Forelimb muscle (tissue), 1 donor: ENCODE results near the gene TNFAIP1. TPM values are rescaled to one million over a fixed set of nuclear protein-coding genes. Genes with fewer than 3 reads are reported as not detected.
"Not testable (repeated sequence)": the region's sequence is repeated elsewhere in the genome, so short reads cannot be mapped to it uniquely, and the experiment has no call there.

Source experiments
- DNase-seq: peaks from one replicate; pipeline ENCODE4 v3.0.0-alpha.2; 2013; ENCODE audit warnings: low read depth
- polyA plus RNA-seq: library from polyadenylated mRNA; unstranded; fragments of 120-200 nt; gene quantifications from one replicate; pipeline ENCODE4 v1.2.1, GENCODE V29; 2013; ENCODE audit not compliant: insufficient read length

The TNFAIP1 gene
- polyA plus RNA-seq, 1 donor, result 29.1 TPM

DNA sequence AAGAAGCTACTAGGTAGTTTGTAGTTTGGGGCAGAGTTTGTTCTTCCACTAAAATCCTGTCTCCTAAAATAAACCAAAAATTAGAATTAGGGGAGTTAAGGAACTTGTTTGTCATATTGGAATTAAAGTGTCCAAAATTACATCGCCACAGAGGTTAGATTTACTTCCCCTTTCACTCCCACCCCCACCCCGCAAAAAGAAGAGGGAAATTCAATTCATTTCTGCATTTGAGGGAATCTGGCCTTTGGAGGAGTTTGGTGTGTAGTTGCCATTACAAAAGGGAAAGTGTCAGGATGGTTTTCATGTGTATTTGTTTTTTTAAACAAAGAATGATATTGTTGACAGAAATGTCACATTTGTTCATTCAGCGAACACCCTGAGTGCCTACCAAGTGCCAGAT is 10.8 kb upstream of the TNFAIP1 start:
- no peak for DNase-seq

DNA sequence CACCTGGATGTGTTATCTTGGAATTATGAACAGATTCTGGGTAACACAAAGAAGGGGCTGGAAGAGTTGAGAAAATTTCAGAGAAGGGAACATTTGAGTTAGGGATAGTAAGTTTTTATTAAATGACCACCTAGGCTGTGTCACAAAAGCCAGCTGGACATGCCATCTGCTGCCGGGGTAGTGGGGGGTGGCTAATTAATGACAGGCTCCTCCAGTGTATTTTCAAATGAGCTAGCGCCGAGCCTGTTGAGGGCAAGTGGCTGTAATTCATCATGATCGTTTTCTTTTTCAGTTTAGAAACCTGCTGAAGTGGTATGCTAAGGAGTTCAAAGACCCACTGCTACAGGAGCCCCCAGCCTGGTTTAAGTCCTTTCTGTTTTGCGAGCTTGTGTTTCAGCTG is 10.3 kb upstream of the TNFAIP1 start:
- no peak for DNase-seq

DNA sequence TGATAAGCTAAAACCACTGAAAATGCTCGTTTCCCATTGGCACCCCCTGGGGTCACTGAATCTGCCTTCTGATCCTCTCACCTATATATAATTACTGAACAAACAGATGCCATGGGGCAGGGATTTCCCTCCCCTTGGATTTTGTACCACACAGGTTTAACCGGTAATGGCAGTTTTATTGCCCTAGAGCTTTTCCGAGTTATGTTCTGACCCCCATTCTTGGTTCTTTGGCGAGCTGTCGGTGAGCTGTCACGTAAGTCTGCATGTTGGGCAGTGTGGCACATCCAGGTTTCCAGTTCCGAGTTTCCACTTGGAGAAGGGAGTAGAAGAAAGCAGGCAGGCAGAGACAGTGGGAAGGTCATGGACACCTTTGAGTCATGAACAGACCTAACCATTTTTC is 9.4 kb upstream of the TNFAIP1 start:
- DNase-seq, result no peak

DNA sequence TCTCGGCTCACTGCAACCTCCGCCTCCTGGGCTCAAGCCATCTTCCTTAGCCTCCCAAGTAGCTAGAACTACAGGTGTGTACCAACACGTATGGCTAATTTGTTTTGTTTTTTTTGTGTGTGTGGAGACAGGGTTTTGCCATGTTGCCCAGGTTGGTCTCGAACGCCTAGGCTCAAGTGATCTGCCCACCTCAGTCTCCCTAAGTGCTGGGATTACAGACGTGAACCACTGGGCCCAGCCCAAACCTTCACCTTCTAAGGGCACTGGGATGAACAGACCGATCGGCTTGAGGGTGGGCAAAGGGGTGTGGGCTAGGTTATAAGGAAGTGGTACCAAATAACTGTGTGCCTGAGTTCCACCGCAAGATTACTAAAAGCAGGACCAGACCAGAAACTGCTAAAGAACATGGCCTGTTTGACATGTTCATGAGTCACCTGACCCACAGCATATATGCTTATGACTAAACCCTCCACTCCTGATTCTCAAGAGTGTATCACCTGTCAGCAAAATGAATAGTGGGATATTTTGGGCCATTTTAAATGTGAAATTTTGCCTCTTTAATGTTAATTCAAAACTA is 8.4 kb upstream of the TNFAIP1 start:
- DNase-seq, result no peak

DNA sequence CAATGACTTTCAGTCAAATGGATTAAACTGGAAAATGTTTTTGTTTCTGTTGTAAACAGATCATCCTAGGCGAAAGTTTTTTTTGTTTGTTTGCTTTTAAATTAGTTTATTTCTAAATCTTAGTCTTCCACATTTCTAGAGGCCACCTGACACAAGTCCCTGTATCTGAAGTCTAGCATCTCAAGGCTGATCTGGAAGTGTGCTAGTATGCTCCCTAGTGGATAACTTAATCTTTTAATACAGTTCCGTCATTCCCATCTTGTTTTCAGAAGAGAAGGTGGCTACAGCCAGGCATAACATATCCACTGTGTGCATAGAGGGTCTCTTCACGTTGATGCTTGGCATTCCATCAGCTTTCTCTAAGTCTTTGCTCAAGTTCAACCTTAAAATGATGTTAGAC is 7.9 kb upstream of the TNFAIP1 start:
- no peak for DNase-seq

DNA sequence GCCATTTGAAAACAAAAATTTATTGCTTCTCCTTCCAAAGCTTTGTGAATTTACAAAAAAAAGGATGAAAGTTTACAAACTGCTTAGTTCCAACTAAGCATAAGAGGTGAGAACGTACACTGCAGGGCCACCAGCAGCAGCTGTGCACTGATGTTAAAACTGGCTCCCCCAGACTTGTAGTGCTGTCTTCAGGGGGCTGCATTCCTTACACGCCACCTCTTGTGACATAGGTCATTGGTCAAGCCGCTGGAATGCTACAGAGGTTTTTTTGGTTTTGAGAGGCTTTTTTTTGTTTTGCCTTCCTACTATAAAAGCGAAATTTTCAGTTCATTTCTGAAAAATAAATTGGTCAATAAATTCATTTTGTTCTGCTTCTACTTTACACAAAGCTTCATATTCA is 7.2 kb upstream of the TNFAIP1 start:
- no peak for DNase-seq

DNA sequence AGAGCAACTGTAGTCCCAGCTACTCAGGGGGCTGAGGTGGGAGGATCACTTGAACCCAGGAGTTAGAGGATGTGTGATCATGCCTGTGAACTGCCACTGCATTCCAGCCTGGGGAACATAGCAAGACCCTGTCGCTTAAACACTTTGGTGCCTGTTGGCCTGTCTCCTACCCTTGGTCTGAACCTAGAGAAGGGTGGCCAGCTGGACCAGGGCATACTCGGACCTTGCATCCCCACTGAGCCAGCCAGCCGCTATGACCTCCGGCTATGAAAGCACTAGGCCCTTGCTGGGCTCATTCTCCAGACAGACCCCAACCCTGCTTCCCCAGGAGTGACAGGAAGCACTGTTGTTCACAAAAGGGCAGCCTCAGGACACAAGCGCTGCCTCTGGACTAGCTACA is 4.9 kb upstream of the TNFAIP1 start:
- no peak for DNase-seq

DNA sequence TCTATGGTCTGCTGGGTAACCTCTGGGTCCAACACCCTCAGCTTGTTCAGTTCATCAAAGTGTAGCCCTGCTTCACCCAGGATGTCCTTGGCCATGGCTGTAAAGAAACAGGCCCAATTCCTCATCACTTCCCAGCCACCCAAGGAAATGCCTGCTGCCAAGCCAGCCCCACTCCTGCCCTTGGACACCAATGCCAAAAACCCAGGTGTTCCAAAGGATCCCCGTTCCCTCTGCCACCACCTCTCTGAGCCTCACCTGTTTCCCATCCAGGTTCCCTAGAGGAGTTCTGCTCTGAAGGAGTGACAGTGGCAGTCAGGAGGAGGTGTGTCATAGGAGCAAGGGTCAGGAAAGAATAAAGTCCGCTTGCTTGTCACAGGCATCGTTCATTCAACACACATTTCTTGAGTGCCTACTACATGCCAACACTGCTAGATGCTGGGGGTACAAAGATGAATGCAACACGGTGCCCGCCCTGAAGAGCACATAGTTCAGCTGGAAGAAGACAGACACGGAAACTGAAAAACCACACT is 3.6 kb upstream of the TNFAIP1 start:
- DNase-seq, result no peak

DNA sequence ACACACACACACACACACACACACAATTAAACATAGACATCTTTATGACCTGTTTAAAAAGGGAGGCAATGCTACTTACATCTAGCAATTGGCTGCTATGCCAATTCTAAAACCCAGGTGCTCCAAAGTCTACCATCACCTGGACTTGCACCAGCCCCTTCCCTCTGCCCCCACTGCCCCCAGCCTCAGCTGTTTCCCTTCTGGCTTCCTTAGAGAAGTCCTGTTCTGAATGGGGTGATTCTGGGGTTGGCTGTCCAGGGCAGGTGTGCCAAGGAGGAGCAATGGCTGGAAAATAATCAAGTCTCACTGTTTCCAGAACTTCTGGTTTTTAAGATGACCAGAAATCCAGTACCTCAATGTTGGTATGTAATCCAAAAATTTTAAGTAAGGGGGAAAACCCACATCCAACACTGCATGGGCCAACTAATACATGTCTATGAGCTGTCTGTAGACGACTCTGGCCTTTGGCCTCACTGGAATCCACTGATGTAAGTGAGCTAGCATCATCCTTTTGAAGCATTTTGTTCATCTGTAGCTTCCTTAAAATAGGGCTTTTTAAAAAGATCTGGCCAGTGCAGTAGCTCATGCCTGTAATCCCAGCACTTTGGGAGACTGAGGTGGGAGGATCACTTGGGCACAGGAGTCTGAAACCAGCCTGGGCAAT is 2.3 kb upstream of the TNFAIP1 start:
- DNase-seq, result no peak

DNA sequence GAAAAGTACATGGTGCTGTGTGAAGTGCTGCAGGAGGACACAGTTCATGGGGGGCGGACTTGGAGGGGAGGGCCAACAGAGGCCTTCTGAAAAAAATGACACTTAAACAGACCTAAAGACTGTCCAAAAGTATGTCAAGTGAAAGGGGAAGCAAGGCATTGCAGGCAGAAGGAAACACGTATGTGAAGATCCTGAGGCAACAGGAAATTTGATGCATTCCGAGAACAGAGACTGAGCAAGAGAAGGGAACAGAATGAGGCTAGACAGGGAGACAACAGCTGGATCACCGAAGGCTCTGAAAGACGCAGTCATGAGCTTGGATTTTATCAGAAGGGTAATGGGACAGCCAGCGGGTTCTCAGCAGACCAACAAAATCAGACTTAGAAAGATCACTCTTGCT is 1.4 kb upstream of the TNFAIP1 start:
- no peak for DNase-seq

DNA sequence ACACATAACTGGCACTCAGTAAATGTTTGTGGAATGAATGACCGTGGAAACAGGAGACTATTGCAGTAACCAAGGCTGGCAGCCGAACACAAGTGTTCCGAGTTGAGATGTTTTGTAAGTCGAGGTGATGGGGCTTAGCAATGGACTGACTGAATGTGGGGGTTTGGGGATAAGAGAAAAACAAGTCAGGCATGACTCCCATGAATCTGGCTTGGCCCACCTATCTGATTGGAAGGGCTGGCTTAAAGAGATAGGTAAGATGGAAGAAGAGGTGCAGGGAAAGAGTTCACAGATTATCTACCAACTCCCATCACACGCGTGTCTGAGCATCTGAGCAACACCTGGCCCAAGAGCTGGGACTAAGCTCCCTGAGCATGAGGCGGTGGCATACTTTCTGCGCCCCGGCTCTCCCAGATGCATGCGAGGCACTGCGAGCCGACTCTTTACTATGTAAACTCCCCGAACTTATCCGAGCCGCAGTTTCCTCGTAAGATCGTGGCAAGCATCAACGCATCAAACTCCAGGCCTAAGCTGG is 828 bp upstream of the TNFAIP1 start:
- no peak for DNase-seq

DNA sequence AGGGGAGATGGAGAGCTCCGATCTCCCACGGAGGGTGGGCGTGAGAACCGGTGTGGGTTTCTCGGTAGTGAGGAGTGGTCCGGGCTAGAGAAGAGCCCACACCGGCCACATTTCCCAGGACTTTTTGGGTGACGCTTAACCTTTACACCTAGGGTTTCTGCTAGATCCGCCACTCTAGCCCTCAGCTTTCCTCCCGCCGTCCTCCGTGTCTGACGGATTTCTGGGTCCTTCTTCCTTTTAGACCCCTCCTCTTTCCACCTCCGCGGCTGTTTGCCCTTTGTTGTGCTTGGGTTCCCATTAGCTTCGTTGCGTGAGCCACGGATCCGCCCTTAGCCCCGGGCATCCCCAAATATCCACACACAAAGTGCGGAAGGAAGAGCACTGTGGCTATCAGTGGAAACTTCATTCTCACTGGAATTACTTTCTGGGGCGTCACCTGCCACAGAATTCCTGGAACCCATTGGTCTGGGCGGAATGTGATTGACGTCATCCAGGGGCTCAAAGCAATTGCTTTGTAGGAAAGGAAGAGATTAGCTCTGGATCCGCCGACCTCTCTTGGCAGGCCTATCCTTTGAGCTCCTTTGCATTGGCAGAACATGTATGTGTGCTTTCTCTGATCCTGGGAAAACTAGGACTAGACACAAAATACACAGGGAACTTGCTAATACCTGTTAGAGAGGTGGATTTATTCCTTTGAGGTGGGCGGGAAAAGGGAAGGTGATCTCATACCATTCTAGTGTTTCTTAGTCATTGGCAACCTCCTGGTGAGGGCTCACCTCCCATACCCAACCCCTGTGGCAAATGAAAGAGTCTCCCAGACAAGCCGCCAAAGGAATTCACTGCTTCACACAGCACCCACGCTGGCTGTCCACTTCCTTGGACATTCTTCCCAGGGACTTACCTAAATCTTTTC is 654 bp downstream of the TNFAIP1 start:
- DNase-seq, result peak; percentile 36

DNA sequence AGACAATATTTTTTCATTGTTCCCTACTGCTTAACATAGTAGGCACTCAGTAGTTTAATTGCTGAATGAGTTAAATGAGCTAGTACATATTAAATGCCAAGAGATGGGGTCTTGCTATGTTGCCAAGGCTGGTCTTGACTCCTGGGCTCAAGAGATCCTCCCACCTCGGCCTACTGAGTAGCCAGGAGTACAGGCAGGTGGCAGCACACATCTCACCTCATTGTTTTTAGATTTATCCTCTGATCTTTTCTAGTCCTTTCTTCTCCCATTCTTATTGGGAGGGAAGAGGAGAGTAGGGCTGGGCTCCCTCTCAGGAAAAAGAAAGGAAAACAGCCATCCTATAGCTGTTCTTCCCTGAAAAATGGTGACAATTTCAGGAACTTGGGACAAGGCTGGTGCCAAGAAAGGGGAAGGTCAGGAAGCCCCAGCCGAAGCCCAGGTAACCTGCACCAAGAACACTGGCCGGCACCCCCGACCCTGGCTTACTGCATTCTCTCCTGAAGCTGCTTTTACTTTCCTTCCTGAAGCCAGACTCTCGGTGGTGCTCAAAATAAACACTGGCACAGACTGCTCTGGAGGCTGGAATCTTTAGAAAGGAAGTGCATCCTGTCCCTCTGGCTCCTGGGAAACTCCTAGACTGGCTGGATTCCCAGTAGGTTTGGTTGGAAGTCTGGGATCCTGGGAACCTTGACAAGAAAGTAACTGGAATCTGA is 2.7 kb downstream of the TNFAIP1 start:
- no peak for DNase-seq

DNA sequence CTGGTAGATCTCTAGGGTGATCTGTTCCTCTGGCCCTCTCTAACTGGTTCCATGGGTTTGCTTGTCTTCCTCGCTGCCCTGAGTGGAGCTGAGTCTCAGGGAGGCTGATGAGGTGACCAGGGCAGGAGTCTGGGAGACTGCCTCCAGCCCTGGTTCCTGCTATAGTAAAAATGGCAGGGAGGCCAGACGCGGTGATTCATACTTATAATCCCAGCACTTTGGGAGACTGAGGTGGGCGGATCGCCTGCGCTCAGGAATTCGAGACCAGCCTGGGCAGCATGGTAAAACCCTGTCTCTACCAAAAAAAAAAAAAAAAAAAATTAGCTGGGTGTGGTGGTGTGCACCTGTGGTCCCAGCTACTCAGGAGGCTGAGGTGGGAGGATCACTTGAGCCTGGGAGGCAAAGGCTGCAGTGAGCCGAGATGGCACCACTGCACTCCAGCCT is 3.2 kb downstream of the TNFAIP1 start:
- not testable (repeated sequence) for DNase-seq

DNA sequence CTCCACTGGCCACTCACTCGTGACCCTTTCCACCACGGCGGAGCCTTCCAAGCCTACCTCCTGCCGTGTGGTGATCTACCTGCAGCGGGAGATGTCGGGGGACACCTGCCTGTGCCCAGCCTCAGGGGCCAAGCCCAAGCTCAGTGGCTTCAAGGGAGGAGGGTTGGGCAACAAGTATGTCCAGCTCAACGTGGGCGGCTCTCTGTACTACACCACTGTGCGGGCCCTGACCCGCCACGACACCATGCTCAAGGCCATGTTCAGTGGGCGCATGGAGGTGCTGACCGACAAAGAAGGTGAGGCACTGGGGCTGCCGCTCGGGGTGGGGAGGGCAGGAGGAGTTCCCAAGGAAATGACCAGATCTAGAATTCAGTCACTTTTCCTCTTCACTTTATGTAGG is 3.9 kb downstream of the TNFAIP1 start:
- DNase-seq, result no peak

DNA sequence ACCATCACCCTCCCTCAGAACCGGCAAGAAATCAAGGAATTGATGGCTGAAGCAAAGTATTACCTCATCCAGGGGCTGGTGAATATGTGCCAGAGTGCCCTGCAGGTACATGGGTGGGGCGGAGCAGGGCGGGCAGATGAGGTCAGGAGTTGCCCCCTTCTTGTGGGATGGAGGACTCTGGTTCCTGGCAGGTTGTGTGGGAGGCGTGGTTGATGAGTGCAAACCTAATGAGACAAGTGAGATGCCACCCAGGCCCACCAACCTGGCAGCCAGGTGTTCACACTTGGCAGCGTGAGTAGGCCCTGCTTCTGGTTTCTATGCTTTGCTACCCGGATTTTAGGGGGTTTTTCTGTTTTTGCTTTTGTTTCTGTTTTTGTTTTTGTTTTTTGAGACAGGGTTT is 4.8 kb downstream of the TNFAIP1 start:
- DNase-seq, result no peak

DNA sequence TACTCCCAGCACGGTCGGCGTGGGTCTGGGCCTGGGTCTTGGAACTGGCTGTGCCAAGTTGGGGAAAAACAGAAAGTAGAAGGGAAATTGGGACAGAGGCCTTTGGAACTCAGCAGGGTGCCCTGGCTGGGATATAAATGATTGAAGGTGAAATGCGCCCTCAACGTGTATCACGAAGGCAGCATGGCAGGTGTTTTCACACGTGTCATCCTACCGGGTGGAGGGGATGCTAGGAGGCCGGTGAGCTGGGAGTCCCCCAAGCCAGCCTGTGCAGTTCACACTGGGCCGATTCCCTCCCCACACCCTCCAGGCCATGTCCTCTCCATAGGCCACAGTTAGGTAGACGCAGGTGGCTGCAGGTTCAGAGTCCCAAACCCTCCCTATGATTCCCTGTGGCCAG is 6.0 kb downstream of the TNFAIP1 start:
- DNase-seq, result no peak

DNA sequence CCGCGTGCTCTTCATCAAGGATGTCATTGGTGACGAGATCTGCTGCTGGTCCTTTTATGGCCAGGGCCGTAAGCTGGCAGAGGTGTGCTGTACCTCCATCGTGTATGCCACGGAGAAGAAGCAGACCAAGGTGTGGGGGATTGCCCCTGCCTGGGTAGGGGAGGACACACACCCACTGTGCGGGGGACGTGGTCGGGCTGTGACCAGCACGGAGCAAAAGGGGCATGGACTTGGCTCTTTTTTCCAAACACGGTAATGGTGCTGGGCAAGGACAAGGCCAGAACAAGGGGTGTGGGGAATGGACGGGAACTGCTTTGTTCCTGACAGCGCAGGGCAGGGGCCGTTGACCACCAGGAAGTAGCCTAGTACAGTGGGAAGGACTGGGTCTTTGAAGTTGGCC is 6.8 kb downstream of the TNFAIP1 start:
- DNase-seq, result no peak

DNA sequence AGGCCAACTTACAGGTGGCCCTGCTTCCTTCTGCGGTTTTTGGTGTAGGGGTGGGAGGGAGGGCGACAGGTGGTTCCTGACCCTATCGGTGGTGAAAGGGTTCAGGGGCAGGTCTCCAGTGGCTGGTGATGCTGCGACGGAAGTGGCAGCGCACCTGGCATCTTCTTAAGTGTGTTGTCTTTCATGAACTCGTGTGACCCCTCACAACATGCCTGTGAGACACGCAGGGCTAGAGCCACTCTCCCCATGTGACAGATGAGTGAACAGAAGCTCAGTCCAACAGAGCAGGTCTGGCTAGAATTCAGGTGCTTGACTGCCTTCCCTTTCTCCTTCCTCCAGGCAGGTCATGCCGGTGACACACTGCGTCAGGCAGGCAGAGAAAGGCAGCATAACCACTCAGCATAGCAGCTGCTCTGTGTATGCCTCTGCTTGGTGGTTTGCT is 8.0 kb downstream of the TNFAIP1 start:
- DNase-seq, result no peak

DNA sequence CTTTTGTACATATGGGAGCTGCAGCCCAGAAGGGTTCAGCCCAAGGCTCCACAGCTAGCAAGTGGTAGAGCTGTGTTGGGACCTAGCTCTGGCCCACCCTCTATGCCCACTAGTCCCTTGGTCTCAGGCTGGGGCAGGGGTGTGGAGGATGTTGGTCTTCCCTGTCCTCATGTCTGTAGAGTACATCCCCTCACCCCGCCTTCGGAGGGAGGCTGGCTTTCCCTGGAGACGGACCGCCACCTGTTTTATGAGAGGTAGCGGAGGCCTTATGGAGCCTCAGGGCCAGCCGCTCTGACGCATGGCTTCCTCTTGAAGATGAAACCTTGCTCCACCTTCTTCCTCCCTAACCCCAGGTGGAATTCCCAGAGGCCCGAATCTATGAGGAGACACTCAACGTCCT is 8.4 kb downstream of the TNFAIP1 start:
- DNase-seq, result no peak

DNA sequence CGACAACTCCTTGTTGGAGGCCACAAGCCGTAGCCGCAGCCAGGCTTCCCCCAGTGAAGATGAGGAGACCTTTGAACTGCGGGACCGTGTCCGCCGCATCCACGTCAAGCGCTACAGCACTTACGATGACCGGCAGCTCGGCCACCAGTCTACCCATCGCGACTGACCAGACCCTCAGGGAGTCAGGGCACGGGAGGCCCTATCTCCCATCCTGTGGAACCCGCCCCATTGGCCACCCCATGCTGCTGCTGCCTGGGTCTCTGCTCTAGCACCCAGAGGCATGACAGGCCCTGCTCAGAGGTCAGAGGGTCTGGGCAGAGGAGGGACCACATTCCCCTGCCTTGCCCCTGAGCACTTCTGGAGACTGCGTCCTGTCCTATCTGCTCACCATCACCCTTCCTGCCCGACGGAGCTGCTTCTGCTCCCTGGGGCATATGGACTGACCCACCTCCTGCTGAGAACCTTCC is 8.9 kb downstream of the TNFAIP1 start:
- DNase-seq, result no peak
